H9 (cell line): ENCODE measurements around the gene C1QBP. TPM values are rescaled to one million over a fixed set of nuclear protein-coding genes. Genes with fewer than 3 reads are reported as not detected.

Experiments used
- DNase-seq: peaks from one replicate; pipeline ENCODE4 v3.0.0-alpha.2; 2017
- H2AFZ ChIP-seq: one replicate; pipeline ENCODE4 v1.6.1; 2013; ENCODE audit warnings: mild to moderate bottlenecking, low read length, control low read depth, moderate library complexity
- H2AK5ac ChIP-seq: 2 replicates; pipeline ENCODE4 v1.6.1; 2013; ENCODE audit warnings: low read length, control low read depth, mixed read lengths; ENCODE audit not compliant: insufficient read length
- H2BK120ac ChIP-seq: one replicate; pipeline ENCODE4 v1.6.1; 2013; ENCODE audit warnings: low read depth, mild to moderate bottlenecking, low read length, control low read depth, inconsistent platforms; ENCODE audit not compliant: poor library complexity, severe bottlenecking
- H2BK12ac ChIP-seq: 2 replicates; pipeline ENCODE4 v1.6.1; 2013; ENCODE audit warnings: low read length, control low read depth, mixed read lengths, low read depth; ENCODE audit not compliant: insufficient read length
- H2BK15ac ChIP-seq: 2 replicates; pipeline ENCODE4 v1.6.1; 2013; ENCODE audit warnings: low read depth, low read length, control low read depth
- H2BK20ac ChIP-seq: one replicate; pipeline ENCODE4 v1.6.1; 2013; ENCODE audit warnings: low read depth, mild to moderate bottlenecking, low read length, control low read depth, inconsistent platforms; ENCODE audit not compliant: poor library complexity, severe bottlenecking
- H2BK5ac ChIP-seq: 2 replicates; pipeline ENCODE4 v1.6.1; 2013; ENCODE audit warnings: low read length, control low read depth, mixed read lengths; ENCODE audit not compliant: insufficient read length
- H3K14ac ChIP-seq: 2 replicates; pipeline ENCODE4 v1.6.1; 2013; ENCODE audit warnings: low read length, control low read depth; ENCODE audit not compliant: insufficient read depth
- H3K18ac ChIP-seq: 2 replicates; pipeline ENCODE4 v1.6.1; 2013; ENCODE audit warnings: low read depth, mild to moderate bottlenecking, mixed read lengths, low read length, control low read depth; ENCODE audit not compliant: insufficient read length
- H3K23ac ChIP-seq: 2 replicates; pipeline ENCODE4 v1.6.1; 2013; ENCODE audit warnings: low read length, control low read depth, mixed read lengths, low read depth; ENCODE audit not compliant: insufficient read length
- H3K23me2 ChIP-seq: 2 replicates; pipeline ENCODE4 v1.6.1; 2013; ENCODE audit warnings: low read depth, mild to moderate bottlenecking, mixed read lengths, low read length, control low read depth; ENCODE audit not compliant: insufficient read length, poor library complexity, severe bottlenecking
- H3K27ac ChIP-seq: 2 replicates; pipeline ENCODE4 v1.5.1; 2013; ENCODE audit warnings: low read length, control low read depth, mixed read lengths, low read depth; ENCODE audit not compliant: insufficient read length
- H3K27me3 ChIP-seq: 2 replicates; pipeline ENCODE4 v1.6.1; 2013; ENCODE audit warnings: low read length, control low read depth, inconsistent platforms; ENCODE audit not compliant: insufficient read depth
- H3K4ac ChIP-seq: 2 replicates; pipeline ENCODE4 v1.6.1; 2013; ENCODE audit warnings: low read depth, mild to moderate bottlenecking, control low read depth, inconsistent platforms, low read length, moderate library complexity
- H3K4me1 ChIP-seq: 2 replicates; pipeline ENCODE4 v1.6.1; 2013; ENCODE audit warnings: low read length, control low read depth, inconsistent platforms; ENCODE audit not compliant: insufficient read depth
- H3K4me2 ChIP-seq: 2 replicates; pipeline ENCODE4 v1.6.1; 2013; ENCODE audit warnings: low read length, control low read depth, mixed read lengths; ENCODE audit not compliant: insufficient read length, insufficient read depth
- H3K56ac ChIP-seq: 2 replicates; pipeline ENCODE4 v1.6.1; 2013; ENCODE audit warnings: low read depth, mild to moderate bottlenecking, mixed read lengths, low read length, control low read depth; ENCODE audit not compliant: insufficient read length
- H3K79me1 ChIP-seq: 2 replicates; pipeline ENCODE4 v1.6.1; 2013; ENCODE audit warnings: low read depth, mild to moderate bottlenecking, moderate library complexity, low read length, control low read depth, inconsistent platforms; ENCODE audit not compliant: insufficient read depth, poor library complexity, severe bottlenecking
- H3K79me2 ChIP-seq: 2 replicates; pipeline ENCODE4 v1.6.1; 2013; ENCODE audit warnings: low read length, control low read depth, inconsistent platforms; ENCODE audit not compliant: insufficient read depth
- H3K9ac ChIP-seq: 2 replicates; pipeline ENCODE4 v1.6.1; 2013; ENCODE audit warnings: low read length, control low read depth, mixed read lengths; ENCODE audit not compliant: insufficient read length; ENCODE audit errors: extremely low read depth
- H3K9me3 ChIP-seq: one replicate; pipeline ENCODE4 v1.6.1; 2013; ENCODE audit warnings: low read depth, low read length, inconsistent platforms; ENCODE audit not compliant: control insufficient read depth
- H3T11ph ChIP-seq: one replicate; pipeline ENCODE4 v1.6.1; 2013; ENCODE audit warnings: mild to moderate bottlenecking, low read length, control low read depth, inconsistent platforms
- H4K20me1 ChIP-seq: one replicate; pipeline ENCODE4 v1.6.1; 2013; ENCODE audit not compliant: control insufficient read depth, insufficient read length, insufficient read depth
- H4K5ac ChIP-seq: 2 replicates; pipeline ENCODE4 v1.6.1; 2013; ENCODE audit warnings: low read depth, mild to moderate bottlenecking, mixed read lengths, low read length, control low read depth; ENCODE audit not compliant: insufficient read length
- H4K8ac ChIP-seq: replicated peaks from 2 replicates; pipeline ENCODE4 v1.6.1; 2013; ENCODE audit warnings: low read length, control low read depth, mixed read lengths, low read depth; ENCODE audit not compliant: insufficient read length
- H4K91ac ChIP-seq: 2 replicates; pipeline ENCODE4 v1.6.1; 2013; ENCODE audit warnings: low read depth, mild to moderate bottlenecking, moderate library complexity, mixed read lengths, low read length, control low read depth; ENCODE audit not compliant: insufficient read length
- H3K27ac Mint-ChIP-seq, 3 experiments: 2 replicates in 2 of 3; 3 replicates in 1 of 3; pipeline ENCODE4 v1.8.0; 2020 to 2021; ENCODE audit warnings: mixed read lengths in 3 of 3, mild to moderate bottlenecking in 1 of 3, moderate library complexity in 1 of 3
- H3K27me3 Mint-ChIP-seq: 2 replicates; pipeline ENCODE4 v1.8.0; 2021; ENCODE audit warnings: low read depth, mild to moderate bottlenecking, moderate library complexity, mixed read lengths
- H3K36me3 Mint-ChIP-seq, 3 experiments: 2 replicates in 2 of 3; 3 replicates in 1 of 3; pipeline ENCODE4 v1.8.0; 2020 to 2021; ENCODE audit warnings: low read depth in 3 of 3, mixed read lengths in 3 of 3; ENCODE audit not compliant: insufficient read depth in 1 of 3
- H3K4me1 Mint-ChIP-seq, 2 experiments: 2 replicates each; pipeline ENCODE4 v1.8.0; 2020; ENCODE audit warnings: mixed read lengths in 2 of 2
- H3K4me3 Mint-ChIP-seq, 2 experiments: 2 replicates in 1 of 2; 3 replicates in 1 of 2; pipeline ENCODE4 v1.8.0; 2020 to 2021; ENCODE audit warnings: mild to moderate bottlenecking in 2 of 2, mixed read lengths in 2 of 2, moderate library complexity in 1 of 2
- H3K9me3 Mint-ChIP-seq, 2 experiments: 2 replicates in 1 of 2; 3 replicates in 1 of 2; pipeline ENCODE4 v1.8.0; 2020; ENCODE audit warnings: mild to moderate bottlenecking in 2 of 2, mixed read lengths in 2 of 2, moderate library complexity in 1 of 2
- CTCF ChIP-seq: fragments of 200-600 bp; sonication (generic); conservative IDR thresholded peaks from 3 replicates; pipeline ENCODE4 v1.8.0; 2021; ENCODE audit warnings: antibody characterized with exemption, mild to moderate bottlenecking
- WGBS: extraction: QIAGEN DNeasy Blood & Tissue Kit; methylation state at CpG from one replicate; pipeline ENCODE4 v1.1.7; 2013; ENCODE audit warnings: missing lambda C conversion rate, low lambda C conversion rate, mixed read lengths; ENCODE audit not compliant: insufficient read length; ENCODE audit errors: extremely low coverage; 5-methylcytosine and 5-hydroxymethylcytosine counted together
- total RNA-seq: library from RNA; stranded (reverse); gene quantifications from 2 replicates; pipeline ENCODE4 v1.2.1, GENCODE V29; 2021

The C1QBP gene
- total RNA-seq, 1 experiment from 2014 or later, result 390 TPM

GRCh38 chr17:5422505-5422904, 16.4 kb downstream of the C1QBP start:
- DNase-seq, result no peak
- no peaks in the 10 kb centered on the region for H3K9me3 ChIP-seq
- Mint-ChIP-seq H3K4me1 (peaks cover 9 to 19% of the 10 kb centered on the region in 2 experiments), H3K36me3 (peaks cover 36 to 68% (median 60%) of the 10 kb centered on the region in 3 experiments; a peak in 6 of 7 replicates), H3K4me3 (no peak overlapping the region; a peak in 1 of 5 replicates), H3K27ac (no peak overlapping the region; a peak in 2 of 7 replicates), H3K27me3 (no peaks in the 10 kb centered on the region), H3K9me3 (no peaks in the 10 kb centered on the region)
- H3T11ph ChIP-seq, result no peak overlapping the region
- no peak overlapping the region for H3K18ac ChIP-seq
- H3K27ac ChIP-seq, result no peak overlapping the region
- no peak overlapping the region for H3K14ac ChIP-seq
- no CpG with 5 or more reads among the region's 2 CpGs for WGBS
- no peak overlapping the region for H2AK5ac ChIP-seq
- no peak overlapping the region for H2AFZ ChIP-seq
- no peak overlapping the region for H3K23ac ChIP-seq
- H3K4me2 ChIP-seq, result no peak overlapping the region
- no peak overlapping the region for H3K56ac ChIP-seq
- H3K23me2 ChIP-seq, result peaks cover 8% of the 10 kb centered on the region
- H2BK20ac ChIP-seq, result no peak overlapping the region
- H4K20me1 ChIP-seq, result no peaks in the 10 kb centered on the region
- H3K79me2 ChIP-seq, result peaks cover 18% of the 10 kb centered on the region; the same call in 1 of the 2 replicates
- no peak overlapping the region for H4K8ac ChIP-seq
- no peak overlapping the region for H2BK12ac ChIP-seq
- H3K4me1 ChIP-seq, result no peaks in the 10 kb centered on the region
- no peak overlapping the region for H3K4ac ChIP-seq
- no peak overlapping the region for H2BK120ac ChIP-seq
- H4K5ac ChIP-seq, result no peak overlapping the region
- H3K79me1 ChIP-seq, result peaks cover 2% of the 10 kb centered on the region
- no peaks in the 10 kb centered on the region for H3K27me3 ChIP-seq
- H4K91ac ChIP-seq, result no peak overlapping the region
- TF ChIP-seq CTCF, result no peak
- H2BK15ac ChIP-seq, result no peak overlapping the region
- no peak overlapping the region for H2BK5ac ChIP-seq
- H3K9ac ChIP-seq, result no peak overlapping the region
